Fibroblast of lung (primary cell): ENCODE data around the gene FOXL2NB. TPM values are rescaled to one million over a fixed set of nuclear protein-coding genes. Genes with fewer than 3 reads are reported as not detected.
A peak's percentile ranks its signal among the peaks of the same experiment; 100 is the strongest.
"Not testable (repeated sequence)": the region's sequence is repeated elsewhere in the genome, so short reads cannot be mapped to it uniquely, and the experiment has no call there.

ENCODE experiments used
- DNase-seq, 2 donors: peaks; one replicate each; pipeline versions ENCODE4 v3.0.0 to v3.0.0-alpha.2; 2010; ENCODE audit warnings: low read depth in 2 of 2
- H2AFZ ChIP-seq: 2 replicates; pipeline ENCODE4 v1.5.1; 2012; ENCODE audit warnings: low read length, control low read depth, inconsistent platforms
- H3K27ac ChIP-seq: 2 replicates; pipeline ENCODE4 v1.5.1; 2011; ENCODE audit warnings: low read length, control low read depth; ENCODE audit not compliant: insufficient read depth
- H3K27me3 ChIP-seq: 2 replicates; pipeline ENCODE4 v1.5.1; 2011; ENCODE audit warnings: mild to moderate bottlenecking, low read length; ENCODE audit not compliant: control insufficient read depth, insufficient read depth
- H3K36me3 ChIP-seq: 2 replicates; pipeline ENCODE4 v1.5.1; 2011; ENCODE audit warnings: low read length; ENCODE audit not compliant: control insufficient read depth, insufficient read depth
- H3K4me1 ChIP-seq: 2 replicates; pipeline ENCODE4 v1.5.1; 2011; ENCODE audit warnings: low read length; ENCODE audit not compliant: control insufficient read depth, insufficient read depth; ENCODE audit errors: extremely low read depth
- H3K4me2 ChIP-seq: 2 replicates; pipeline ENCODE4 v1.5.1; 2011; ENCODE audit warnings: low read length, control low read depth; ENCODE audit not compliant: insufficient read depth; ENCODE audit errors: extremely low read depth
- H3K4me3 ChIP-seq, 4 experiments: fragments of 200-600 bp in 1 of 4; sonication (generic) in 1 of 4; replicated peaks in 1 of 4; 2 replicates each; pipeline ENCODE4 v1.5.1; 2011 to 2016; ENCODE audit warnings: low read length in 4 of 4, low read depth in 3 of 4, mild to moderate bottlenecking in 3 of 4, control low read depth in 2 of 4, inconsistent platforms in 1 of 4, mixed read lengths in 1 of 4; ENCODE audit not compliant: insufficient read depth in 1 of 4; ENCODE audit errors: control extremely low read depth in 1 of 4
- H3K79me2 ChIP-seq: 2 replicates; pipeline ENCODE4 v1.5.1; 2012; ENCODE audit warnings: mild to moderate bottlenecking, low read length, inconsistent platforms; ENCODE audit not compliant: control insufficient read depth, insufficient read depth
- H3K9ac ChIP-seq: 2 replicates; pipeline ENCODE4 v1.5.1; 2011; ENCODE audit warnings: mild to moderate bottlenecking, low read length, control low read depth; ENCODE audit not compliant: insufficient read depth
- H3K9me3 ChIP-seq: 2 replicates; pipeline ENCODE4 v1.5.1; 2012; ENCODE audit warnings: low read depth, low read length; ENCODE audit not compliant: control insufficient read depth, insufficient read depth
- H4K20me1 ChIP-seq: 2 replicates; pipeline ENCODE4 v1.5.1; 2011; ENCODE audit warnings: low read length; ENCODE audit not compliant: control insufficient read depth, insufficient read depth; ENCODE audit errors: extremely low read depth
- CTCF ChIP-seq, 2 donors: IDR thresholded peaks in 1 of 2; conservative IDR thresholded peaks in 1 of 2; 1 replicate in 1 of 2; 2 replicates in 1 of 2; pipeline ENCODE4 v1.5.1; 2011 to 2012; ENCODE audit warnings: low read length in 2 of 2, control low read depth in 1 of 2, inconsistent platforms in 1 of 2, low read depth in 1 of 2, mild to moderate bottlenecking in 1 of 2
- EZH2 ChIP-seq: IDR thresholded peaks from 2 replicates; pipeline ENCODE4 v1.5.1; 2012; ENCODE audit warnings: low read length, control low read depth, mild to moderate bottlenecking; ENCODE audit errors: missing control alignments
- polyA plus RNA-seq, 2 donors: library from polyadenylated mRNA; depleted of rRNA in 1 of 2; stranded (reverse) in 1 of 2; unstranded in 1 of 2; fragments of >200 nt; gene quantifications; 2 replicates each; pipeline ENCODE4 v1.2.1, GENCODE V29; 2011 to 2012; ENCODE audit warnings: missing spikeins in 1 of 2
- total RNA-seq: library from RNA; depleted of rRNA; stranded (reverse); fragments of >200 nt; gene quantifications from 2 replicates; pipeline ENCODE4 v1.2.1, GENCODE V29; 2014

FOXL2NB gene
- total and polyA plus RNA-seq, 2 donors (not counting 1 experiment from before 2014, with no cell fraction given), result not detected

- Histone ChIP-seq H3K9ac (no peak overlapping the region), H3K79me2 (no peaks in the 10 kb centered on the region), H3K4me1 (peaks cover 9% of the 10 kb centered on the region), H3K27me3 (no peaks in the 10 kb centered on the region), H4K20me1 (no peaks in the 10 kb centered on the region), H2AFZ (no peak overlapping the region), H3K4me2 (no peak overlapping the region), H3K9me3 (no peaks in the 10 kb centered on the region), H3K4me3 (no peak overlapping the region), H3K27ac (no peak overlapping the region), H3K36me3 (no peaks in the 10 kb centered on the region)
- TF ChIP-seq CTCF (conservative IDR thresholded peaks at IDR 0.05 in 1 of 2, IDR thresholded peaks at IDR 0.05 in 1 of 2; ENCODE audit: low read depth in 1 of 2, low read length in 2 of 2), result no peak
- DNase-seq, result no peak
Measured at GRCh38 chr3:138919325-138919724, 27.7 kb upstream of the FOXL2NB start.

- DNase-seq, result peak; percentile 78 to 91
- Histone ChIP-seq H3K9ac (no peak overlapping the region), H3K4me1 (peaks cover 4% of the 10 kb centered on the region), H3K9me3 (no peaks in the 10 kb centered on the region), H3K4me3 (no peak overlapping the region), H2AFZ (no peak overlapping the region), H4K20me1 (no peaks in the 10 kb centered on the region), H3K79me2 (no peaks in the 10 kb centered on the region), H3K27me3 (no peaks in the 10 kb centered on the region), H3K36me3 (no peaks in the 10 kb centered on the region), H3K4me2 (peak overlapping the region; percentile 5), H3K27ac (peak overlapping the region; percentile 5)
- TF ChIP-seq CTCF (conservative IDR thresholded peaks at IDR 0.05 in 1 of 2, IDR thresholded peaks at IDR 0.05 in 1 of 2; ENCODE audit: low read depth in 1 of 2, low read length in 2 of 2), result no peak
- no peak for TF ChIP-seq EZH2
Measured at GRCh38 chr3:138921316-138922292, 25.4 kb upstream of the FOXL2NB start.

- H4K20me1 ChIP-seq, H3K4me3 ChIP-seq, H3K79me2 ChIP-seq, H3K36me3 ChIP-seq, H3K4me2 ChIP-seq, H2AFZ ChIP-seq, H3K27ac ChIP-seq, H3K9me3 ChIP-seq, DNase-seq, H3K9ac ChIP-seq, H3K27me3 ChIP-seq, H3K4me1 ChIP-seq: not testable (repeated sequence)
Measured at GRCh38 chr3:138922400-138922799, 24.6 kb upstream of the FOXL2NB start.
